MM.1S (cell line): Measurements from ENCODE around the gene SPATA19.

ENCODE experiments used
- DNase-seq: peaks from one replicate; pipeline ENCODE4 v3.0.0-alpha.2; 2015
- H2AFZ ChIP-seq: fragments of 300-600 bp; sonication (generic); 2 replicates; pipeline ENCODE4 v1.6.0; 2016; ENCODE audit warnings: antibody characterized with exemption, low read length
- H3F3A ChIP-seq: fragments of 300-600 bp; sonication (generic); 2 replicates; pipeline ENCODE4 v1.6.1; 2016; ENCODE audit warnings: mild to moderate bottlenecking, antibody characterized with exemption, low read length, moderate library complexity, mixed read lengths; ENCODE audit not compliant: insufficient read depth
- H3K27ac ChIP-seq: fragments of 300-600 bp; sonication (generic); 2 replicates; pipeline ENCODE4 v1.5.1; 2016; ENCODE audit warnings: mild to moderate bottlenecking, low read length
- H3K27me3 ChIP-seq: fragments of 300-600 bp; sonication (generic); replicated peaks from 2 replicates; pipeline ENCODE4 v1.6.0; 2016; ENCODE audit warnings: low read length; ENCODE audit not compliant: insufficient read depth
- H3K36me3 ChIP-seq: fragments of 300-600 bp; sonication (generic); replicated peaks from 2 replicates; pipeline ENCODE4 v1.6.1; 2016; ENCODE audit warnings: mild to moderate bottlenecking, low read length, mixed read lengths; ENCODE audit not compliant: insufficient read depth
- H3K4me1 ChIP-seq: fragments of 300-600 bp; sonication (generic); 2 replicates; pipeline ENCODE4 v1.6.1; 2016; ENCODE audit warnings: low read length, mixed read lengths
- H3K4me2 ChIP-seq: fragments of 300-600 bp; sonication (generic); 2 replicates; pipeline ENCODE4 v1.6.0; 2016; ENCODE audit warnings: low read depth, low read length
- H3K4me3 ChIP-seq: fragments of 300-600 bp; sonication (generic); 2 replicates; pipeline ENCODE4 v1.5.1; 2016; ENCODE audit warnings: low read length, mixed read lengths
- H3K79me2 ChIP-seq: fragments of 300-600 bp; sonication (generic); 2 replicates; pipeline ENCODE4 v1.6.1; 2016; ENCODE audit warnings: mixed run types, low read length, mixed read lengths
- H3K9ac ChIP-seq: fragments of 300-600 bp; sonication (generic); 2 replicates; pipeline ENCODE4 v1.6.1; 2016; ENCODE audit warnings: low read length, mixed read lengths
- H3K9me2 ChIP-seq: fragments of 300-600 bp; sonication (generic); replicated peaks from 2 replicates; pipeline ENCODE4 v1.6.1; 2016; ENCODE audit warnings: mild to moderate bottlenecking, low read length, mixed read lengths; ENCODE audit not compliant: insufficient read depth
- H3K9me3 ChIP-seq: fragments of 300-600 bp; sonication (generic); replicated peaks from 2 replicates; pipeline ENCODE4 v1.6.1; 2016; ENCODE audit warnings: mild to moderate bottlenecking, low read length, mixed read lengths; ENCODE audit not compliant: insufficient read depth
- H4K20me1 ChIP-seq: fragments of 300-600 bp; sonication (generic); 2 replicates; pipeline ENCODE4 v1.6.1; 2016; ENCODE audit warnings: mild to moderate bottlenecking, low read length, moderate library complexity, mixed read lengths; ENCODE audit not compliant: insufficient read depth
- EZH2 ChIP-seq: fragments of 300-600 bp; sonication (generic); optimal IDR thresholded peaks from 2 replicates; pipeline ENCODE3; 2017; ENCODE audit warnings: low read depth, mild to moderate bottlenecking, antibody characterized with exemption, low read length, mixed read lengths
- EZH2phosphoT487 ChIP-seq: fragments of 300-600 bp; sonication (generic); IDR thresholded peaks from 2 replicates; pipeline ENCODE4 v1.6.1; 2018; ENCODE audit warnings: antibody characterized with exemption, low read length
- TF ChIP-seq, protein P1 (sequence below): fragments of 300-600 bp; sonication (generic); IDR thresholded peaks from 2 replicates; pipeline ENCODE4 v1.5.1; 2016; ENCODE audit warnings: antibody characterized with exemption, low read length, mixed read lengths

Gene SPATA19, protein sequence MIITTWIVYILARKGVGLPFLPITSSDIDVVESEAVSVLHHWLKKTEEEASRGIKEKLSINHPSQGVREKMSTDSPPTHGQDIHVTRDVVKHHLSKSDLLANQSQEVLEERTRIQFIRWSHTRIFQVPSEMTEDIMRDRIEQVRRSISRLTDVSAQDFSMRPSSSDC

DNA sequence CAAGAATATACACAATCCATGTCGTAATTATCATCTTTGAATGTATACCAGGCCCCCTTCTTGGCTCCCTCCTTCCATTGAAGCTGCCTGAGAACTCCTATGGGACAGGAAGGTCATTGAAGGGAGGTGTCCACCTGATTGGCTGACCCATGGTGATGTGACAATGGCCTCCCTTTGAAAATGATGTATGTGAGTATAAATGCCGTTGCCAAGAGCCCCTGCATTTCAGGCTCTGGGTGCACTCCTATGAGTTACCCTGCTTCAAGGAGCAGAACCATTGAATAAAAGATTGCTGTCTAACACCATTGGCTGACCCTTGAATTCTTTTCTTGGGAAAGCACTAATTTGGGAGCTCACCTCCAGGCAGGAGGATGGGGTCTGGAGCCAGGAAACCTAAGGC lies at the start of gene SPATA19:
Gene SPATA19 (minus strand): TSS at position 101 of the 400 bp plus-strand sequence. CDS start 67 bp downstream, at position 34.
- Histone ChIP-seq H3K27ac (no peak within 1 kb of the TSS), H3K9ac (no peak within 1 kb of the TSS), H3K4me2 (no peak within 1 kb of the TSS), H4K20me1 (no peaks in the 10 kb centered on the region), H3K36me3 (no peaks in the 10 kb centered on the region), H3K79me2 (no peaks in the 10 kb centered on the region), H3F3A (no peaks in the 10 kb centered on the region), H3K4me3 (no peak within 1 kb of the TSS), H2AFZ (no peak within 1 kb of the TSS), H3K27me3 (no peaks in the 10 kb centered on the region), H3K9me2 (no peaks in the 10 kb centered on the region), H3K9me3 (no peaks in the 10 kb centered on the region), H3K4me1 (no peaks in the 10 kb centered on the region)
- TF ChIP-seq, protein P1, sequence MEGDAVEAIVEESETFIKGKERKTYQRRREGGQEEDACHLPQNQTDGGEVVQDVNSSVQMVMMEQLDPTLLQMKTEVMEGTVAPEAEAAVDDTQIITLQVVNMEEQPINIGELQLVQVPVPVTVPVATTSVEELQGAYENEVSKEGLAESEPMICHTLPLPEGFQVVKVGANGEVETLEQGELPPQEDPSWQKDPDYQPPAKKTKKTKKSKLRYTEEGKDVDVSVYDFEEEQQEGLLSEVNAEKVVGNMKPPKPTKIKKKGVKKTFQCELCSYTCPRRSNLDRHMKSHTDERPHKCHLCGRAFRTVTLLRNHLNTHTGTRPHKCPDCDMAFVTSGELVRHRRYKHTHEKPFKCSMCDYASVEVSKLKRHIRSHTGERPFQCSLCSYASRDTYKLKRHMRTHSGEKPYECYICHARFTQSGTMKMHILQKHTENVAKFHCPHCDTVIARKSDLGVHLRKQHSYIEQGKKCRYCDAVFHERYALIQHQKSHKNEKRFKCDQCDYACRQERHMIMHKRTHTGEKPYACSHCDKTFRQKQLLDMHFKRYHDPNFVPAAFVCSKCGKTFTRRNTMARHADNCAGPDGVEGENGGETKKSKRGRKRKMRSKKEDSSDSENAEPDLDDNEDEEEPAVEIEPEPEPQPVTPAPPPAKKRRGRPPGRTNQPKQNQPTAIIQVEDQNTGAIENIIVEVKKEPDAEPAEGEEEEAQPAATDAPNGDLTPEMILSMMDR, result no peak
- DNase-seq, result no peak

DNA sequence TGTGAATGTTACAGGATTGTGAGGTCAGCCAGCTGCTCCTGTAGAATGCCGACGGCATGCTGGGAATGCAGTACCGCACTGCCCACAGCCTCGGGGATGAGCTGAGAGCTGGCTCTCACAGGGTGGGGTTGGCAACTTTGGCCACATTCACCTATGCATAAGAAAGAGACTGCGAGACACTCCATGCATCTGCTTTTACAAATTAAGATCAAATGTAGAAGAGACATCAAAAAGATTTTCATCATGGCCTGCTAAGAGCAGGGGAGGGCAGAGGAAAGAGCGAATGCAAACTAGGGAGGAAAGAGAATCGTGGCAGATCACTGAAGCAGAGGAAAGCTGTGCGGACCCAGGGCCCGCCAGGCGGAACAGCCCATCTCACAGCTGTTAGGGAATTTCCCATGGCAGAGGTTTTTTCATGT lies 49.8 kb upstream of the SPATA19 start:
- H4K20me1 ChIP-seq, result no peaks in the 10 kb centered on the region
- H3K27ac ChIP-seq, result no peak overlapping the region
- H3K36me3 ChIP-seq, result no peaks in the 10 kb centered on the region
- DNase-seq, result no peak
- H3K79me2 ChIP-seq, result no peaks in the 10 kb centered on the region
- H3K9me2 ChIP-seq, result no peaks in the 10 kb centered on the region
- H3K27me3 ChIP-seq, result no peaks in the 10 kb centered on the region
- no peak overlapping the region for H3K4me3 ChIP-seq
- H2AFZ ChIP-seq, result no peak overlapping the region
- H3K4me2 ChIP-seq, result no peak overlapping the region
- no peaks in the 10 kb centered on the region for H3F3A ChIP-seq
- H3K9me3 ChIP-seq, result no peaks in the 10 kb centered on the region
- H3K9ac ChIP-seq, result no peak overlapping the region
- no peak for TF ChIP-seq EZH2
- TF ChIP-seq EZH2phosphoT487, result no peak
- TF ChIP-seq, protein P1, result no peak
- H3K4me1 ChIP-seq, result no peaks in the 10 kb centered on the region

DNA sequence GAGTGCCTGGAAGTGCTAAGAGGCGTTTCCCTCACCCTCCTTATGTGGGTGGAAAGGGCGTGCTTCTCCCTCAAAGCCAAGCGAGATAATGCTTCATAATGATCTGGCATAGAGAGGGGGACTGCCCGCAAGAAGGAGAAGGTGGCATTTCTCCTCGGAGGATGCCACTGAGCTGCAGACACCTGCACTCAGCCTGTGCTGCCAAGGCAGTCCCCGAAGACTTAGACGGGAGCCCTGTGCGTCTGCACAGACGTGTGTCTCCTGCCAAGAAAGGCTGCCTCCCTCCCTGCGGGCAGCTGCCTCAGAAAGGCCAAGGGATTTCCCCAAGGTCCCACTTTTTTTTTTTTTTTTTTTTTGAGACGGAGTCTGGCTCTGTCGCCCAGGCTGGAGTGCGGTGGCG lies 48.1 kb upstream of the SPATA19 start:
- H3K4me1 ChIP-seq, result no peaks in the 10 kb centered on the region
- DNase-seq, result no peak
- H3K9ac ChIP-seq, result no peak overlapping the region
- TF ChIP-seq EZH2phosphoT487 (no peak), EZH2 (no peak)
- no peaks in the 10 kb centered on the region for H4K20me1 ChIP-seq
- H3F3A ChIP-seq, result no peaks in the 10 kb centered on the region
- no peak overlapping the region for H3K4me2 ChIP-seq
- H3K9me3 ChIP-seq, result no peaks in the 10 kb centered on the region
- no peaks in the 10 kb centered on the region for H3K9me2 ChIP-seq
- no peak overlapping the region for H3K27ac ChIP-seq
- no peaks in the 10 kb centered on the region for H3K79me2 ChIP-seq
- no peak overlapping the region for H3K4me3 ChIP-seq
- H3K27me3 ChIP-seq, result no peaks in the 10 kb centered on the region
- H2AFZ ChIP-seq, result no peak overlapping the region
- H3K36me3 ChIP-seq, result no peaks in the 10 kb centered on the region

DNA sequence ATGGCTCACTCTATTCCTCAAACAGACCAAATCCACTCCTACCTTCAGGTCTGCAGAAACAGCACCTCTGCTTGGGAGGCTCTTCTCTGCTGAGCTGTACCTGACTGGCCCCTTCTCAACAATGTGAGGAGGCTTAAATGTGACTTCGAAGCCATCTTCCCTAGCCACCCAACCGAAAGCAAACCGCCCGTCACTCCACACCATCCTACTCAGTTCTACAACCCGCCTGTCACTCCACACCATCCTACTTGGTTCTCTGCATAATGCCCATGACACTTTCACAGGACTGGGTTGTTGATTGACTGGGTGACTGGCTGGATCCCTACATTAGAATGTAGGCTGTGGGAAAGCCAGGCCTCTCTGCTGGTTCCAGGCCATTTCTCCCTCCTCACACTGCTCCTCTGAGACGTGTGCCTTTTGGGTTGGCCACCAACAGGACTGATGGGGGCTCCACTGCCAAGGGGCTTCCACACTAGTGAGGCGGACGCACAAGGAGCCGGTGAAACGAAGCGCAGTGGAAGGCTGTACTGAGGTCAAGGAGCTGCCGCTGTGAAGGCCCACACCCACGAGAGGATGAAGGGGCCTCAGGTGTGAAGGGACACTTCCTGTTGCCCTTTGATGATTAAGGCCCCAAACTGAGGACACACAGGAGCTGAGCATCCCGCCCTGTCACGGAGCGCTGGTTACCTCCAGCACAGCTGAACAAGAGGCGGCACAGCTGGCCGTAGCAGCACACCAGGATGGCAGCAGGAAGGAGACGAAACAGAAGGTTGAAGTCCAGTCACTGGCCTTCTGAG lies 47.5 kb upstream of the SPATA19 start:
- Histone ChIP-seq H3F3A (no peaks in the 10 kb centered on the region), H3K9me3 (no peaks in the 10 kb centered on the region), H3K27ac (no peak overlapping the region), H3K9ac (no peak overlapping the region), H3K4me1 (no peaks in the 10 kb centered on the region), H3K4me2 (no peak overlapping the region), H3K9me2 (no peaks in the 10 kb centered on the region), H3K4me3 (no peak overlapping the region), H2AFZ (no peak overlapping the region), H3K27me3 (no peaks in the 10 kb centered on the region), H4K20me1 (no peaks in the 10 kb centered on the region), H3K79me2 (no peaks in the 10 kb centered on the region), H3K36me3 (no peaks in the 10 kb centered on the region)
- TF ChIP-seq EZH2phosphoT487, result no peak
- no peak for TF ChIP-seq EZH2
- TF ChIP-seq, protein P1, result no peak
- no peak for DNase-seq
